Aorta (tissue), 5 donors: ENCODE measurements around the gene TYSND1. TPM values are rescaled to one million over a fixed set of nuclear protein-coding genes. Genes with fewer than 3 reads are reported as not detected.

Source experiments
- ATAC-seq: fragments of 200-7000 bp; cut with Tn5 transposase; one replicate; pipeline ENCODE4 v1.9.1; 2022; ENCODE audit warnings: moderate library complexity; ENCODE audit not compliant: low FRiP score
- DNase-seq, 2 donors: peaks; one replicate each; pipeline ENCODE4 v3.0.0-alpha.2; 2020
- H3K27ac ChIP-seq, 2 donors: one replicate each; pipeline ENCODE4 v1.5.1; 2013; ENCODE audit warnings: low read length in 2 of 2, mild to moderate bottlenecking in 2 of 2, moderate library complexity in 2 of 2, control low read depth in 1 of 2, inconsistent platforms in 1 of 2, low read depth in 1 of 2
- H3K27me3 ChIP-seq, 2 donors: one replicate each; pipeline ENCODE4 v1.6.1; 2013; ENCODE audit warnings: control low read depth in 1 of 2, low read length in 1 of 2, mild to moderate bottlenecking in 1 of 2, moderate library complexity in 1 of 2; ENCODE audit not compliant: insufficient read depth in 2 of 2, control insufficient read depth in 1 of 2
- H3K36me3 ChIP-seq, 2 donors: one replicate each; pipeline ENCODE4 v1.6.1; 2013; ENCODE audit warnings: control low read depth in 1 of 2, low read length in 1 of 2, mild to moderate bottlenecking in 1 of 2; ENCODE audit not compliant: insufficient read depth in 2 of 2, control insufficient read depth in 1 of 2
- H3K4me1 ChIP-seq, 2 donors: one replicate each; pipeline ENCODE4 v1.6.1; 2013; ENCODE audit warnings: low read length in 2 of 2, control low read depth in 1 of 2, mild to moderate bottlenecking in 1 of 2, moderate library complexity in 1 of 2; ENCODE audit not compliant: insufficient read depth in 2 of 2, control insufficient read depth in 1 of 2
- H3K4me3 ChIP-seq, 2 donors: one replicate each; pipeline ENCODE4 v1.5.1; 2013; ENCODE audit warnings: low read length in 2 of 2, control low read depth in 1 of 2, mild to moderate bottlenecking in 1 of 2
- H3K9me3 ChIP-seq: one replicate; pipeline ENCODE4 v1.6.1; 2013; ENCODE audit warnings: mild to moderate bottlenecking, low read length; ENCODE audit not compliant: control insufficient read depth
- WGBS, 2 donors: extraction: QIAGEN DNeasy Blood & Tissue Kit; methylation state at CpG; one replicate each; pipeline ENCODE4 v1.1.7; 2013; 5-methylcytosine and 5-hydroxymethylcytosine counted together
- intact Hi-C, 2 donors: fragments of 100-400 bp; cut with DNase I; formaldehyde crosslinking; loops; one replicate each; pipeline versions ENCODE4 v1.14.2 to v1.15.0; 2022
- polyA plus RNA-seq, 2 donors: library from polyadenylated mRNA; stranded (reverse); fragments of 200-250 nt; gene quantifications; one replicate each; pipeline ENCODE4 v1.2.3, GENCODE V29; 2013
- total RNA-seq, 2 donors: library from RNA; stranded (reverse); fragmentation: NEBNext Ultra II Directional; extraction: Animal tissue kit (Norgen Biotek cat#: 25700); gene quantifications; one replicate each; pipeline ENCODE4 v1.2.1, GENCODE V29; 2021
- donor health status: healthy with polysubstance abuse.
- donor health status: Bipolar disorder and iron deficiency.
- donor health status: DM: no; HTN: no; CAD: no.
- donor health status: DM: no; HTN: no; CAD: no.
- donor health status: DM: yes; HTN: yes; CAD: no.

The TYSND1 gene
- total and polyA plus RNA-seq, 4 donors, result 2.1 to 10.9 (median 7.6) TPM

DNA sequence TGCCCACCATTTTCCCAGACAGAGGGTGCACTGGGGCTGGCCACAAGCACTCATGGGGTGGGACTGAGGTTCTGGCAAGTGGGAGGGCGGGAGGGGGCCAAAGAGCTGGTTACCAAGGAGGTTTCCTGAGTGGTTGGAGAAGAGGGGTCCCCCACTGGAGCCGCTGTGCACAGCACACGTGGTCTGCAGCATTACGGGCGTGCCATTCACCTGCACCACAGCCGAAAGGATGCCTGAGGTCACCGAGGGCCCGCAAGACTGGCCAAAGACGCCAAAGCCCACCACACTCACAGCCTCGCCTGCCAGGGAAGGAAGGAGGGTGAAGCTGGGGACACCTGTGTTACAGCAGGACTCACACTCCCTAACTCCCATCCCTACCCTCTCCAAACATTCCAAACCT is 3.9 kb downstream of the TYSND1 start:
- Histone ChIP-seq H3K4me3 (no peak overlapping the region), H3K9me3 (no peaks in the 10 kb centered on the region), H3K36me3 (no peaks in the 10 kb centered on the region), H3K27ac (no peak overlapping the region), H3K27me3 (no peaks in the 10 kb centered on the region), H3K4me1 (no peaks in the 10 kb centered on the region)
- 90 to 94% methylated on average over 7 to 10 of the region's 10 CpGs for WGBS, 2 donors
- intact Hi-C loops, result no loop called here
- peak in 1 of 2 donors; percentile 63 for DNase-seq
- no peak for ATAC-seq

DNA sequence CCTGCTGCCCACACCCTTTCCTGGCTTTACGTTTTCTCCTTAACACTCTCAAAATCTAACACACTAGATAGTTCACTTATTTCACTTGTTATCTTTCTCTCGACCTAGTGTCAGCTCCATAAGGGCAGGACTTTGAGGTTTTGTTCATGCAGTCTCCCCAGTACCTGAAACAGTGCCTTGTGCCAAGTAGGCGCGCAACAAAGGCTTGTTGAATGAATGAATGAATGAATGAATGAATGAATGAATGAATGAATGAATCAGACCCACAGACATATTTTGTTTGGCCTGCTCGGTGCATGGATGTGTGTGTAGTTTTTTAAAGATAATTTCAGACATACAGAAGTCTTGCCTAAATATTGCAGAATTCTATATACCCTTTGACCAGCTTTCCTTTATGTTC is 6.2 kb downstream of the TYSND1 start:
- intact Hi-C loops, result no loop called here
- H3K27me3 ChIP-seq, result no peaks in the 10 kb centered on the region
- no peaks in the 10 kb centered on the region for H3K9me3 ChIP-seq
- DNase-seq, result no peak
- ATAC-seq, result no peak
- no peak overlapping the region for H3K27ac ChIP-seq
- no peaks in the 10 kb centered on the region for H3K36me3 ChIP-seq
- whole genome bisulfite sequencing, 2 donors, result 70 to 86% methylated on average over 5 of the region's 5 CpGs
- H3K4me1 ChIP-seq, result no peaks in the 10 kb centered on the region
- no peak overlapping the region for H3K4me3 ChIP-seq

DNA sequence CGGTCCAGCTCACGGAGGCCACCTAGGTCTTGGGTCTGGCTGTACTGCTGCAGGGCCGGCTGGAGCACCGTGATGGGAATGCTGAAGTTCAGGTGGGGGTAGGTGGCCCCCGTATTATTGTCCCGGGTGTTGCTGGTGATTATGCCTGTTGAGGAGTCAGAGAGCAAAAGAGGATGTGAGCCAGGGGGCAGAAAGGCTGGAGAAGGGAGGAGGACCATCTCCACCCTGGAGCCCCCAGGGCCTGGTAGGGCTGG is 6.6 kb downstream of the TYSND1 start:
- DNase-seq, result no peak
- ATAC-seq, result no peak
- H3K27ac ChIP-seq, result no peak overlapping the region
- intact Hi-C loops, result no loop called here
- H3K9me3 ChIP-seq, result no peaks in the 10 kb centered on the region
- 87 to 95% methylated on average over 6 of the region's 6 CpGs for WGBS, 2 donors
- no peaks in the 10 kb centered on the region for H3K36me3 ChIP-seq
- no peaks in the 10 kb centered on the region for H3K27me3 ChIP-seq
- no peaks in the 10 kb centered on the region for H3K4me1 ChIP-seq
- no peak overlapping the region for H3K4me3 ChIP-seq

DNA sequence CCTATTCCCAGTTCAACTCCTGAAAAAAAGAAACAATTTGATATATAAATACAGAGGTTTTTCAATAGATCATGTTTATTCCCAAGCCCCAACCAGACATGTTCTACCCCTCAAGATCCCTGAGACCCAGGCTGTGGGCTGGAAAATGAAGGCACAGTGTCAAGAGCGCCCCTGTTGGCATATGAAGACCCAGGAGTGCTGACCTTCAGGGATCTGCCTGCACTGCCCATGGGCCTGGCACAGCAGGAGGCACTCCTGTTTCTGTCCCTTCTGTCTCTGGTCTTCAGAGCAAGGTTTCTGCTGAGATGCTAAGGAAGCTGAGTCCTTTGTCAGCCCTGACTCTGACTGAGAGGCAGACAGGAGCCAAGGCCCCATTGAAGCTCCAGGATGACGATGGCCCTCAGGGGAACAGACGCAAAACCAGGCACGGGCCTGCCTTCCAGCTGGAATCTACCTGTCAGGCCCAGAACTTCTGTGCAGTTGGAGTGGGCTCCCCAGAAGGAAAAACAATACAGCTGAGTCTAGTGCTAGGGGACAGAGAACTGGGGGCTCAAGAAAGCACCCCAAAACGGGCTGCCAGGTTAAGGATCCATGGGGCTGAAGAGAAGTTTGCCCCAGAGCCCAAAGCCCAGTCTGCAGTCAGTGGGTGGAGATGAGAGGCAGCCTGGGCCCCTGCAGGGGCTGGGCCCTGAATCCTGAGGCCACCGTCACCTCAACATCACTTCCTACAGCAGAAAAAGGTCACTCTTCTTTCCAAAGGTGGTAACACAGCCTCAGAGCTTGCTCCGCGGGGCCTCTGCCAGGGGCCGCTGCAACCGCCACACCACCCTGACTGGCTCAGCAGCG is 7.1 kb downstream of the TYSND1 start:
- Histone ChIP-seq H3K27me3 (no peaks in the 10 kb centered on the region), H3K36me3 (no peaks in the 10 kb centered on the region), H3K27ac (no peak overlapping the region), H3K9me3 (no peaks in the 10 kb centered on the region), H3K4me1 (no peaks in the 10 kb centered on the region), H3K4me3 (no peak overlapping the region)
- 87 to 90% methylated on average over 11 of the region's 11 CpGs for WGBS, 2 donors
- DNase-seq, result no peak
- intact Hi-C loops, result no loop called here
- no peak for ATAC-seq

DNA sequence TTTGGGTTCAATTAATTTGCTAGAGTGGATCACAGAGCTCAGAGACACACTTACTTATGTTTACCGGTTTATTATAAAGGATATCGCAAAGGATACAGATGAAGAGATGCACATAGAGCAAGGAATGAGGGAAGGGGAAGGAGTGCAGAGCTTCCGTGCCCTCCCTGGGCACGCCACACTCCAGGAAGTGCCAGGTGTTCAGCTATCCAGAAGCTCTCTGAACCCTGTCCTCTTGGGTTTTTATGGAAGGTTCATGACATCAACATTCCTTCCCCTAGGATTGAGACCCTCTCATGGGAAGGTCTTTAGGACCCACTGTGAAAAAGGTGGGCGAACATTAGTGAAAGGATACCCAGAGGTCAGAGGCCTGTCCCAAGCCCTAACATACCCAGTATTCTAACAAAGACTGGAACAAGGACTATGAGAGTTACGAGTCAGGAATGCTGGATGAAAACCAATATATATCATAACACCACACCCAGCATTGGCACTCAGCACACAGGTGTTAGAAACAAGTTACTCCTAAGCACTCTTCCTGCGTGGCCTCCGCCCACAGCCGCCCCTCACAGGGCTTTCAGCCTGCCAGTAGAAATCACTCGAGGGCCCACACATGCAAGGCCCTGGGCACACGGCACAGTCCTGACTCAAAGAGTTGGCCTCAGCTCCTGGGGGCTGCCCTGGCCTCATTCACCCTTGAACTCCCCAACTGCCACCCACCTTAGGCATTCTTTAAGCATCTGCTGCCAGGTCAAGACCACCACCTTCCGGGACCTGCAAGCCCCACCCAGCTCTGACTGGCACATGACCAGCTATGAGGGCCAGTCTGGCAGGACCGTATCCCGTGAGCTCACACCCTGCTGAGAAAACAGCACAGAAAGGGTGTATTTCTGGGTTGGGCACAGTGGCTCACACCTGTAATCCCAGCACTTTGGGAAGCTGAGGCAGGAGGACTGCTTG is 8.3 kb downstream of the TYSND1 start:
- intact Hi-C loops, result no loop called here
- no peak overlapping the region for H3K4me3 ChIP-seq
- 85 to 89% methylated on average over 14 of the region's 14 CpGs for WGBS, 2 donors
- H3K27ac ChIP-seq, result no peak overlapping the region
- no peak for ATAC-seq
- no peaks in the 10 kb centered on the region for H3K27me3 ChIP-seq
- H3K9me3 ChIP-seq, result no peaks in the 10 kb centered on the region
- no peaks in the 10 kb centered on the region for H3K36me3 ChIP-seq
- H3K4me1 ChIP-seq, result no peaks in the 10 kb centered on the region
- no peak for DNase-seq

DNA sequence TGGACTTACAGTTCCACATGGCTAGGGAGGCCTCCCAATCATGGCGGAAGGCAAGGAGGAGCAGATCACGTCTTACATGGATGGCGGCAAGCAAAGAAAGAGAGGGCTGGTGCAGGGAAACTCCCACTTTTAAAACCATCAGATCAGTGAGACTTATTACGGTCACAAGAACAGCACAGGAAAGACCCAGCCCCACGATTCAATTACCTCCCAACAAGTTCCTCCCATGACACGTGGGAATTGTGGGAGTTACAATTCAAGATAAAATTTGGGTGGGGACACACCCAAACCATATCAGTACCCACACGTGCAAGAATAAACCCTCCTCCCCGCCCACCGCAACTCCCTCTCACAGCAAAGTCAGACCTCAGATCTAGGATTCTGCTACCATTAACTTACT is 9.4 kb downstream of the TYSND1 start:
- H3K36me3 ChIP-seq, result no peaks in the 10 kb centered on the region
- no peak for DNase-seq
- intact Hi-C loops, result no loop called here
- no peaks in the 10 kb centered on the region for H3K4me1 ChIP-seq
- H3K4me3 ChIP-seq, result no peak overlapping the region
- WGBS, 2 donors, result 90 to 92% methylated on average over 9 of the region's 9 CpGs
- no peak overlapping the region for H3K27ac ChIP-seq
- no peak for ATAC-seq
- no peaks in the 10 kb centered on the region for H3K9me3 ChIP-seq
- no peaks in the 10 kb centered on the region for H3K27me3 ChIP-seq

DNA sequence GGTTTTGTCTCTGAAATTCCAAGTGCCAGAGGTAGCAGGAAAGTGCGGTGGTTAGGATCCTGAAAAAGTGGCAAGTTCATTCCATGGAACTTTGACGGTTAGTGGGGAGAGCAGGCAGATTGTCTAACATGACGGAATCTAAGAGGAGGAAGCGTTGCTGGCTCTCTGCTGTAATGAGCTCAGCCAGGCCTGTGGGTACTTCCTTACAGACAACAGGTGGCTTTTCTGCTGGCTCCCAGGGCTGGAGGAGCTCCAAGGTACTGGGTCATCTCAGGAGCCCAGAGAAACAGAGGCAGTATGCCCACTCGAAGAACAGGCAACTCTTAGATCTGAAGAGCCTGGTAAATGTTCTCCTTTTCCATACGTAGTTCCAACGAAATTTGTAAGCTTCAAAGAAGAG is 10.8 kb downstream of the TYSND1 start:
- Histone ChIP-seq H3K9me3 (no peaks in the 10 kb centered on the region), H3K4me3 (no peak overlapping the region), H3K27ac (no peak overlapping the region), H3K4me1 (no peaks in the 10 kb centered on the region), H3K36me3 (no peaks in the 10 kb centered on the region), H3K27me3 (no peaks in the 10 kb centered on the region)
- ATAC-seq (no peak), DNase-seq (peak in 1 of 2 donors; percentile 15)
- 86 to 92% methylated on average over 7 of the region's 7 CpGs for WGBS, 2 donors
- intact Hi-C loops, result no loop called here

DNA sequence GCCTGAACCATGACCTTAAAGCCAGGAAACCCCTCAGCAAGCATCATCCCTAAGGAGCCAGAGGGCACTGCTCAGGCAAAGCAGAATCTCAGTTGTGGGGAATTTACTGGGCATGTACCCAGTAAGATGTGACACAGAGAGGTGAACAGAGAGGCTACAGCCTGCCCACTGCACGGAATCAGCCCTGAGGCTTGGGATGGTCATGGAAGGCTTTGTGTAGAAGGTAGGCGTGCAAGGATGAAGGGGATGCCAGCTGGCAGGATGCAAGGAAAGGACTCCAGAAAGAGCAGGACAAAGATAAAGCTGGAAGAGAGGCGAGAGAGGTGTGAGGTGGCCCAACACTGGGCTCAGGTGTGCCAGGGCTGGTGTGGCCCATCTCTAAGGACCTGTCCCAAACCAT is 11.5 kb downstream of the TYSND1 start:
- Histone ChIP-seq H3K27ac (no peak overlapping the region), H3K27me3 (no peaks in the 10 kb centered on the region), H3K4me1 (no peaks in the 10 kb centered on the region), H3K4me3 (no peak overlapping the region), H3K36me3 (no peaks in the 10 kb centered on the region), H3K9me3 (no peaks in the 10 kb centered on the region)
- intact Hi-C loops, result no loop called here
- ATAC-seq (no peak), DNase-seq (no peak)
- 93 to 97% methylated on average over 3 of the region's 3 CpGs for WGBS, 2 donors
